LoVo (cell line): ENCODE measurements around the gene COMMD10.

Experiments used
- DNase-seq: peaks from one replicate; pipeline ENCODE4 v3.0.0-alpha.2; 2016; ENCODE audit warnings: low spot score

COMMD10 gene

GRCh38 chr5:116216246-116216645 is 131.4 kb downstream of the COMMD10 start:
- DNase-seq, result no peak

GRCh38 chr5:116225281-116225922 is 140.6 kb downstream of the COMMD10 start:
- DNase-seq, result no peak

DNA sequence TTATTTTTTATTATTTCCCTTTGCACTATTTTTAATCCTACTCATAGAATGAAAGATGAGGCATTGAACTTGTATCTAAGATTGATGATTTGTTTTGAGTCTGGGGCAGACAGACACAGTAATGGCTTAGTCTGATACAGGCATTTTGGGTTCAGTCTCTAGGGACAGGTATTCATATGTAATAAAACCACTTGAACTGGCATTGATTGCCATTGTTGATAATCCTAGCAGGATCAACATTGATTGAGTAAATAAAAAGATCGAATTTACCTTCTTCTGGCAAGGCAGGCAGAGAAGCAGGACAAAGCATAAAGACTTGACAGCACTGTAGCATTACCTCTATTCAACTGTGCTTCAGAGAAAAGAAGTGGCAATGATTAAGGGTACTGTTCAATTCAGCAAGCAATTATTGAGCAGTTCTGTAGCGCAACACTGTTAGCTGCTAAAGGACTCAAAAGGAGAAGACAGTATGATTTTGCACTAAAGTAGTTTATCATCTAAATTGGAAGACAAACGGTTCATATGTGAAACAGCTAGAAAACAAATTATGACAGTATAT is 144.4 kb downstream of the COMMD10 start:
- DNase-seq, result no peak

DNA sequence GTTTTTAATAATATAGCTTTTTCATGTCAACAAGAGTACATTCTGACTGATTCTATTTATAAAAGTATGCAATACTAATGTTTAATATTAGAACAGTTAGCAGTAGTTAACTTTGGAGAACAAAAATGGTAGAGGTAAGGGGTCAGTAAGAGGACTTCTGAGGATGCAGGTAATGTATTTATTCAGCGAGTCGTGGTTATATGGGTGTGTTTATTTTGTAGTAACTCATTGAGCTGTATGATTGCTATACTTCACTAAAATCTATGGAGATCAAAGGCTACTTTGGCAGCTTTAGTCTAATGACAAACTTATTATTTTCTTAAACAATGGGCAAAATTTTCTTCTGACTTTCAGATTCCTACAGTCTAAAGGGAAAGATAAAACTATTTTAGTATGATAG is 146.5 kb downstream of the COMMD10 start:
- DNase-seq, result no peak

GRCh38 chr5:116234681-116235080 is 149.9 kb downstream of the COMMD10 start:
- no peak for DNase-seq

DNA sequence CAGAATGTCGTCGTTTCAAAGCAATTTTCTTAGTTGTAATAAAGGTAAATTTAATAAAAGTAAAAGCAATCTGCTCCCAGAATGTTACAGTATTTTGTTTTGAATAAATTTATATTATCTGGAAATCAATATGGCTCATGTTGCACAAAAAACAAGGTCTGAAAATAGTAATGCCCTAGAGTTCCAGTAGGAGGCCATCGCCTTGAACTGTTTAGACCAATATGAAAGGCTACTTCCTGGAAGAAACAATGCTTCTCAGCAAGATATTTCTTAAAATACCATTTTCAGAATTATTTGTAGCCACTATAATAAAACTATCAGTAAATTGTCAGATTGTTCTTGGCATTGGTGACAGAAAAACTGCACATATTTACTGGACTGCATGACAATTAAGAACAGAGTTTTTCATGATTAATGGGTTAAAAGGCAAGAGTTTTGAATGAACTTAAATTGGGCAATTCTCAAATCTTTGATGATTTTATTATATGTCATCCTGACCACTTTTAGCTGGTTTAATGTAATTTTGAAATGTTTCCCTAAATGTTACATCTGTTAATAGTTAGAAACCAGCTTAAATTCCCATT is 153.2 kb downstream of the COMMD10 start:
- no peak for DNase-seq

DNA sequence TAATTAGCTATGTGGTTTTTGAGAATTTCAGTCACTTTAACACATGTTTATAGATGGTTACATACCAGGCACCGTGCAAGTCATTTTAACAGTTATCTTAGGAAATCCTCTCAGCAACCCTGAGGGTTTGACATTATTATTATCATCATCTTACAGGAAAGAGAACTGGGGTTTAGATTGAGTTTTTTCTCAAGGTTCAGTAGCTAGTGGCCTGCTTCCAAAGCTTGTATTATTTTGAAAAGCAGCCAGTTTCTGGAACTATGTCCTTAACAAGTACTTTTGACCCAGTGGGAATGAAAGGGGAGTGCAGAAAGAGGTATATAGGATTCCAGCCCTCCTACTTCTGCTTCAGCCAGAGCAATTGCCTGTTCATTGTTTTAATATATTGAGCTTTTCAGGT is 157.5 kb downstream of the COMMD10 start:
- DNase-seq, result no peak

- DNase-seq, result no peak
These were observed 163.6 kb downstream of the COMMD10 start for GRCh38 chr5:116248432-116248831.

DNA sequence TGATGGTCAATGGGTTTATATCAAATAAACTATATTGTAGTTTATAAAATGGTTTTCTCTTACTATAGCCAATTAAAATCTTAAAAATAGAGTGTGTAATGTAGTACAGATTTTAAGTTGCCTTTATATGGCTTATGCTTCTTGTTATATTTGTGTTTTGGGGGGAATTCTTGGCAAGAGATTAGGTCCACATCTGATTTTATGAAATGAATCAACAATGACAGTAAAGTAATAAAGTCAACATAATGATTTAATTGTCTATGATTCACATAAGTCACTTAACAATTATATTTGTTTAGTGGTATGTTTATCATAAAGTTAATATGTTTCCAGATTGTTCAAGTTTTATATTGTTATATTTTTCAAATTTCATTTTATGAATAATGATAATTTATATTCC is 164.8 kb downstream of the COMMD10 start:
- no peak for DNase-seq

DNA sequence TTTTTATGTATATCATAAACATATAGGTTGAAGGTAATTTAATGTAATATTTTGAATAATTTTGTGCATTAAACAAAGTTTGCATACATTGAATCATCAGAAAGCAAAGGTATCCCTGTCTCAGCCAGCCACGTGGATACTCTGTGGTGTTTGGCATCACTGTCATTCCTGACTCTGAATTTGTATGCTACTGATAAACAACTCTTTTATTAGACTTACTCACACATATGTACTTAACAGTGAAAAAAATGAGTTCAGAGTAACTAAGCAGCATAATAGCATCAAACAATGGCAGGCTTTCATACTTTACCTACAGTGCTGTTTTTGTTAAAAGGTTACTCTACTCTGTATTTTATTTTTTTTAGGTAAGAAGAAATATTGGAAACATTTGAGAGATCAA is 171.9 kb downstream of the COMMD10 start:
- DNase-seq, result no peak

GRCh38 chr5:116265471-116265870 is 180.6 kb downstream of the COMMD10 start:
- no peak for DNase-seq

DNA sequence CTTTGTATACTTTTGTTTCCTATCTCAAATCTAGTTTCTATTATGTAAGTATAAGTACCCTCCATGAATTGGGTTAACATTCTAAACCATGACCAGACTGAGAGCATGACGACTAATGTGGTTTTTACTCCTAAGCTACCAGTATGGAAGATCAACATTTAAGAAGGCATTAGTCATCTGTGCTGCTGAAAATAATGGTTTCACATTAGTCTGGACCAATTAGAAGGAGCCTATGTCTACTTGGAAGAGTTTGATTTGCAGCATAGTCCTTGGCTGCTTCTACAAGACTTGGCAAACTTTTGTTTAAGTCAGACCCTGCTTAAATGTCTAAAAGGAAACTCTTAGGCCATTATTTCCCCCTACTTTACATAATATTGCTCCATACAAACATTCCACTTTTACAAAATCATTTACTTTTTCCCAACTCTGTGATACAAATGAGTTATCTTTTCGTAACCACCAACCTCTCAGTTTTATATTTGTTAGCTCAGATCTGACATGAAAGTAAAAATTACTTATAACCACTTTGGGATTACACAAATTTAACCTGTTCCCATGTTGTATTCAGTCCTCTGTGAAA is 186.7 kb downstream of the COMMD10 start:
- no peak for DNase-seq

GRCh38 chr5:116272281-116272941 is 187.6 kb downstream of the COMMD10 start:
- no peak for DNase-seq

GRCh38 chr5:116273448-116274242 is 188.8 kb downstream of the COMMD10 start:
- DNase-seq, result no peak

DNA sequence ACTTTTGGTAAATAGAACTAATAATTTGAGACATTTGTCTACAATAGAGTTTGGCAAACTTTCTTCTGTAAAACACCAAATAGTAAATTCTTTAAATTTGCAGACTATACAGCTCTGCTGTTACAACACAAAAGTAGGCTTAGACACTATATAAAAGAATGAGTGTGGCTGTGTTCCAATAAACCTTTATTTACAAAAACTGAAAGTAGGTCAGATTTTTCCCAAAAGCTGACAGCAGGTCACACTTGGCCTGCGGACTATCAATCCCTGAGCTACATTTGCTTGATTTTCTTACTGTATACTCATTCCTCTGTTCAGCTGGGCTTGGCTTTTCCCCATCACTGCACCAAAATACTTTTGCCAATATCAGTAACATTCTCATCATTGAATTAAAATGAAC is 189.4 kb downstream of the COMMD10 start:
- DNase-seq, result no peak

- no peak for DNase-seq
These were observed 190.5 kb downstream of the COMMD10 start for GRCh38 chr5:116275282-116275681.

- no peak for DNase-seq
These were observed 192.1 kb downstream of the COMMD10 start for GRCh38 chr5:116276952-116277351.

DNA sequence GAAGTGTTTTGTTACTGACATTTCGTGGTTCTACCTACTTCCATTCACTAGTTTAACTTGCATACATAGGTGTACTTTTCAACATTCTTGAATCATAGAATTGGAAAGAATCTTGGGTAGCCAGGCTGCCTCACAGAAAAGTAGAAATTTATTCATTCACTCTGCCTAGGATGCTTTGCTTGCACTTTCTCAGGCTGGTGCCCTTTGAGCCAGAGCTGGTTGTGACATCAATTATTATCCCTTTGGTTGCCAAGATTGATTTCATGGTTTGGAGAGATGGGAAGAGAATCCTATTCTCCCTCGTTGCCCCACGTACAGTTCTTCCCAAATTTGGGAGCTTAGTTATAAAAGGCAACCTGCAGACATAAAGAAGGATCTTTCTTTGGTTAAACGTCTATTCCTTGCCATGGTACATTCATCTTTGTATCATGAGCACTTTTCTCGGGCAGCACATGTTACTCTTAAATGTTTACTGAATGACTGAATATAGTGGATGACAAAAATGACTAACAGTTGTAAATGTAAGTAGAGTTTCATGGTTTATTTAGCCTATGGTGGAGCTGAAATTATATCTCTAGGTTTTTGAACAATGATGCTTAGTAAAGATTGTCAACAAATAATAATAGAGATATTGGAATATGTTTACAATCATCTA is 195.5 kb downstream of the COMMD10 start:
- DNase-seq, result no peak

- no peak for DNase-seq
These were observed 196.5 kb downstream of the COMMD10 start for GRCh38 chr5:116281309-116281708.

- DNase-seq, result no peak
These were observed 203.7 kb downstream of the COMMD10 start for GRCh38 chr5:116288524-116288923.

GRCh38 chr5:116289276-116289675 is 204.5 kb downstream of the COMMD10 start:
- no peak for DNase-seq

- no peak for DNase-seq
These were observed 206.4 kb downstream of the COMMD10 start for GRCh38 chr5:116291271-116291670.
